ENCODE results near the gene DIS3L. TPM values are rescaled to one million over a fixed set of nuclear protein-coding genes. Genes with fewer than 3 reads are reported as not detected.
"Not testable (repeated sequence)": the region's sequence is repeated elsewhere in the genome, so short reads cannot be mapped to it uniquely, and the experiment has no call there.

The DIS3L gene
- polyA plus RNA-seq, 3 donors = 35.9 to 41.5 (median 39.1) TPM

DNA sequence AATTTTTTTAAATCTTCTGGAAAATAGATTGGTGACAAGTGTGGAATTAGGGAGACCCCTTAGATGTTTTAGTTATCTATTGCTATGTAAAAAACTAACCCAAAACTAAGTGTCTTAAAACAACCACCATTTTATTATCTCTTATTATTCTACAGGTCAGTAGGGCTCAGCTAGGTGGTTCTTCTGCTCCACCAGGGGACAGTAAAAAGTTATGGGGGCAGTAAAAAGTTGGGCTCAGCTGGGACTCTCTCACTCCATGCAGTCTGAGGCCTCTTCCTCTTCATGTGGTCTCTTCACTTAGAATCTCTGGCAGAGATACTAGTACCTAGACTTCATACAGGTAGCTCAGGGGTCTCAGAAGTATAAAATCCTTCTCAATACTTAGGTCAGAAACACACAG, 18.0 kb upstream of the DIS3L start:
- no peak for DNase-seq (ENCODE audit: low read depth in 3 of 3, low spot score in 2 of 3)

DNA sequence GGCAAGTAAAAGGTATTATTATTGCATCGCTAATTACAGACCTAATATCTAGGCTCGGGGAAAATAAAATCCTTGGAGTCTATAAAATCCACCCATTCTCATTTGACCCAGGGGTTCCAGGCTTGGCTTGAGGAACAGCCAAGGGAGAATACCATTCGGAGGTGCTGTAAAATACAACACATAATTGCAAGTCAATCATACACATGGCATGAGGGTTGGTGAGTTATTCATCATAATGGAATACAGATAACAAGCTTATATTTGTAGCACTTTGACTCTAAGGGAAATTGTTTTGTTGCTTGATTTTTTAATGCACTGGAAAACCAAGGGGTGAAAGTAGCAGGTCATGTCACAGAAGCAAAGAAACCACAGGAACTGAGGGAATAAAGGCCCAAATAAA, 16.8 kb upstream of the DIS3L start:
- no peak for DNase-seq (ENCODE audit: low read depth in 3 of 3, low spot score in 2 of 3)

DNA sequence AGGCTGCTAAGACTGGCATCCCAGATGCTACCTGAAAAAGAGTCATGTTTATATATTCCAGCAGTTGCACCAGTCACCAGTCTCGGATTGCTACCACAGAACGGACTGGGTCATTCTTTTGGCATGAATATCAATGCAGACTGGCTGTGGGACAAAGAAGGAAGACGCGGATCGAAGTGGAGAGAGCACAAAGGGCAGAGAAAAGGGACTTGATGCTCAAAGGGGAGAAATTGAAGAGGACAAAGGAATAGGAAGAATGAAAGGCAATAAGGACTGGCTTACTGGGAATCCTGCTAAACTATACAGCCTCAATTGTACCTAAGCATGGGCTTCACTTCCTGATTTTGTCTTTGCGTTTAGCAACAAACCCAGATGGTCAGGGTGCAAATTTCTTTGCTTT, 15.3 kb upstream of the DIS3L start:
- DNase-seq (ENCODE audit: low read depth in 3 of 3, low spot score in 2 of 3) = no peak

DNA sequence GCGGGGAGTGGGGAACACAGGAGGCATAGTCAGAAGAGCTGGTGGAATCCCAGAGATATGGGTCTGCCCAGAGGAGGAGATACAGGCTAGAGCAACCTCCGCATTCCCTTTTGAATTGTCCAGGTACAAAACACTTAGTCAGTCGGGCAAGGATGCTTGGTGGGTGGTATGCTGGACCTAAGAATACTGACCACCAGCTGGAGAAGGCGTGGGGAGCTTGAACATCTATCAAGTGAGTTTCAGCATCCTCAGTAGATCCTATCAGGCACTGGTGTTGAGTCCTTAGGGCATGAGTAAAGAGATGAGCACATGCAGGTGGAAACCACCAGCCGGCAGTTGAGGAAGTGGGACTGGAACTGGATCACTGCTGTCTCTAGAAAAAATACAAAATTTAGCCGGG, 14.7 kb upstream of the DIS3L start:
- DNase-seq (ENCODE audit: low read depth in 3 of 3, low spot score in 2 of 3) = no peak

DNA sequence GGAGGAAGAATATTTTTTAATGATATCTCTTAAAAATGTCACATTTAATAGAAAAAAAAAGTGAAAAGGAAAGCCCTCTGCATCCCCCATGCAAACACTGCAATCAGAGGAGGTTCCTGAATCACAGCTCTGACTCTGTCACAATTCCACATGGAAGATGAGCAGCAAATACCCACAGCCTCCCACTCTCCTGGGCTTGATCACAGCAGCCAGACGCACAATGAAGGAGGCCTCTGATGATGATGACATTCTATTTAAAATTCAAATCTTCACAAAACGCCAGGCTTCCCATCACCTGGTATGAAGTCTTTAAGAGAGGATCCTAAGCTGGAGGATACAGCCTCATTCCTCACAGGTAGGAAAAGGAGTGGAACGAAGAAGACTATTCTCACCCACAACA, 9.1 kb upstream of the DIS3L start:
- no peak for DNase-seq (ENCODE audit: low read depth in 3 of 3, low spot score in 2 of 3)

DNA sequence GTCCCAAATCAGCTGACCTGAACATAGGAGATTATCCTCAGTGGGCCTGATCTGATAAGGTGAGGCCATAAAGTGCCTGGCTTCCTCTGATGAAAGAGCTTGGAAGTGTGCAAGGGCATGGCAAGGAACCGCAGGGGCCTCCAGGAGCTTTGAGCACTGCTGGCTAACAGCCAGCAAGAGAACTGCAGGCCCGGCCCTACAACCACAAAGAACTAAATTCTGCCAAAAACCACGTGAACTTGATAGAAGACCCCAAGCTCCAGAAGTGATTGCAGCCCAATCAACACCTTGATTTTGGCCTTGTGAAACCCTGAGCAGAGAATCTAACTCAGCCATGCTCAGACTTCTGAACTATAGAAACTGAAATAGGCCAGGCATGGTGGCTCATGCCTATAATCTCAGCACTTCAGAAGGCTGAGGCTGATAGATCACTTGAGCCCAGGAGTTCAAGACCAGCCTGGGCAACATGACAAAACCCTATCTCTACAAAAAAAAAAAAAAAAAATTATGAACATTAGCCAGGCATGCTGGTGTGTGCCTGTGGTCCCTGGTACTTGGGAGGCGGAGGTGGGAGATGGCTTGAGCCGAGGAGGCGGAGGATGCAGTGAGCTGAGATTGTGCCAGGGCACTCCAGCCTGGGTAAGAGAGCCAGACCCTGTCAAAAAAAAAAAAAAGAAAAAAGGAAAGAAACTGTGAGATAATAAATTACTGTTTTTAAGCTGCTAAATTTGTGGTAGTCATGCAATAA, 7.7 kb upstream of the DIS3L start:
- no peak for DNase-seq (ENCODE audit: low read depth in 3 of 3, low spot score in 2 of 3)

DNA sequence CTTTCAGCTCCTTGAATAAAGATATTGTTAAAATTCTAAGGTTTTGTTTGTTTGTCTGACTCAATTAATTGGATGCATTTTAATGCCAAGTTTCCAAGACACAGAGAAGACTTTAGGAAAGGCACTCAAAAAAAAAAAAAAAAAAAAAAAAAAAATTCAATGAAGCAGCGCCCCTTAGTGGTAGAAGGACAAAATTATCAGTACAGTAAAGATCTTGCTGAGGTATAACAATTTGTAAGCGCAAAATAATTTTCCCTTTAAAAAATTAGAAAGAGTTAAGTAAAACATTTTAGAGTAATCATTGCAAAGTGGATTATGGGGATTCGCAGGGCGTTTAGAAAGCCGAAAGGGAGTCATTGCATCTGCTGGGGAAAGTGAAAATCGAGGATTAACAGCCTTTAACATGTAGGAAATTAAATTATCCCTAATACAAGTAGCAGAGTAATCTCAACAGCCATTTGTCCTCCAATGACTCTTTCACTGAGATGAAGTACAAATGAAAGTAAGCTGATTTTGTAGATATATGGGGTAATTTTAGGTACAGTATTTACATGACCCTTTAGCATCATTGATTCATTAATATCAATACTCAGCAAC, 5.8 kb upstream of the DIS3L start:
- no peak for DNase-seq (ENCODE audit: low read depth in 3 of 3, low spot score in 2 of 3)

DNA sequence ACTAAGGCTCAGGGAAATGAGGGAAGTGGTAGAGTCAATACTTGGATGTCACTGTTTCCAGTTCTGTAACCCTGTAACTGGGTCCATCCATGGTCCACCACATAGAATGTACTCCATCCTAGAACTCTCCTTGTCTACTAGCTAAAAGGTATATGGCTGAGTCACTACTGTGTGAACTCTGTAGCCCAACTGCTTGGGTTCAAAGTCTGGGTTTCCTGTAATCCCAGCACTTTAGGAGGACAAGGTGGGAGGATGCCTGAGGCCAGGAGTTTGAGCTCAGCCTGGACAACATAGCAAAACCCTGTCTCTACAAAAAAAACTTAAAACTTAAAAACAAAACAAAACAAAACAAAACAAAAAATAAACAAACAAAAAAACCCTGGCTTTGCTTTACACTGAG, 5.3 kb upstream of the DIS3L start:
- no peak for DNase-seq (ENCODE audit: low read depth in 3 of 3, low spot score in 2 of 3)

DNA sequence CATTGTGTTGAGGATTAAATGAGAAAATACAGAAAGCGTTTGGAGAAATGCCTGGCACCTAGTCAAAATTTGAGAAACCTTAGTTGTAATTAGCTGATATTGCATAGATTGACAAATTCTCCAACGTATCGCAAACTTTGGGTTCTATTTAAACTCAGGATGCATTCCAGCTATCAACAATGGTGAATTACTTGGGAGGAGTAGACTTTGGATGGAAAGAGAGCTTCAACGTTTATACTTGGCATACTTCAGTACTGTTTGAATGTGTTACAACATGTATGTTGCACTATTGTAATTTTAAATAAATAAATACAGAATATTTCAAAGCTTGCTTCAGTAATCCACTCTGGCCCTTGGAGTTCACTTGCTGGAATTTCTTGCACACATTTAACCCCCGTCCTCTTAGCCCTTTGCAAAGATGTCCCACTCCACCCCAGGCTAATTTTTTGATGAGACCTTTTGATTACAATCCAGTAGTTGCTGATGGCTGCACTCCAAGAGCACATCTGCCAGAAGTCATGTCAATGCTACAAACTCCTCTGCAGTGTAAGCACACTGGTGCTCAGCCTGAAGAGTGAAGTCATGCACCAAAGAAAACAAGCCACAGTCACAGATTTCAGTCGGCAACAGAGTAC, 4.7 kb upstream of the DIS3L start:
- no peak for DNase-seq (ENCODE audit: low read depth in 3 of 3, low spot score in 2 of 3)

DNA sequence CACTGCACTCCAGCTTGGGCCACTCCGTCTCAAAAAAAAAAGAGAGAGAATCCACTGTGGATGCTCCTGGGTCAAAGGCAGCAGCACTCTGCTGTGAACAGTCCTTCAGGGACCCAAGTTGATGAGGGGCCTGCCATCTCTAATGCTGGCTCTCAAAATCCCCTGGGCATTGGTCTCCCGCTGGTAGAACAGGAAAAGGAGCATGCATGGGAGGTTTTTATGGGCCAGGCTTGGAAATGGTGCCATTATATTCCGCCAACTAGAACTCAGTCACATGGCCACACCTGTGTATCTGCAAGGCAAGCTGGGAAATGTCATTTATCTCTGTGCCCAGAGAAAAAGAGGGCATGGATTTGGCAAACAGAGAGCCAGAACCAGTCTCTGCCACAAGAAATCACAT, 3.4 kb upstream of the DIS3L start:
- no peak for DNase-seq (ENCODE audit: low read depth in 3 of 3, low spot score in 2 of 3)

DNA sequence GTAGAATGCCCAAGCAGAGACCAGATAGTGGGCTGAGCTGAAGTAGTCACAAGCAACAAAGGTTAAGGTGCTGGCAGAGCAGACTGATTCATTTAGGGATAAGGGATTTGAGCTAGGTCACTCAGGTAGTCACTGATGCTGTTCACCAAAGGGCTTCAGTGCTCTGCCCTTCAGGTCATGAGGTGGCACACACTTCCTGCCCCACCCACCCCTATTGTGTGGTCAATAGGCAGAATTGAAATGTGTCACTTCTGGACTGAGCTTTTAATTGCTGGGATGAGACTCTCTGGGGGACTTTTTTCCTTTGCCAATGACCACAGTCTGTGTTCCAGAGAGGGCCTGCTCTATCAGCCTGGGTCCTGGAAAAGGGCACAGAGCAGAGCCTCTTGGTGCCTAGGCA, 2.9 kb upstream of the DIS3L start:
- DNase-seq (ENCODE audit: low read depth in 3 of 3, low spot score in 2 of 3) = no peak

DNA sequence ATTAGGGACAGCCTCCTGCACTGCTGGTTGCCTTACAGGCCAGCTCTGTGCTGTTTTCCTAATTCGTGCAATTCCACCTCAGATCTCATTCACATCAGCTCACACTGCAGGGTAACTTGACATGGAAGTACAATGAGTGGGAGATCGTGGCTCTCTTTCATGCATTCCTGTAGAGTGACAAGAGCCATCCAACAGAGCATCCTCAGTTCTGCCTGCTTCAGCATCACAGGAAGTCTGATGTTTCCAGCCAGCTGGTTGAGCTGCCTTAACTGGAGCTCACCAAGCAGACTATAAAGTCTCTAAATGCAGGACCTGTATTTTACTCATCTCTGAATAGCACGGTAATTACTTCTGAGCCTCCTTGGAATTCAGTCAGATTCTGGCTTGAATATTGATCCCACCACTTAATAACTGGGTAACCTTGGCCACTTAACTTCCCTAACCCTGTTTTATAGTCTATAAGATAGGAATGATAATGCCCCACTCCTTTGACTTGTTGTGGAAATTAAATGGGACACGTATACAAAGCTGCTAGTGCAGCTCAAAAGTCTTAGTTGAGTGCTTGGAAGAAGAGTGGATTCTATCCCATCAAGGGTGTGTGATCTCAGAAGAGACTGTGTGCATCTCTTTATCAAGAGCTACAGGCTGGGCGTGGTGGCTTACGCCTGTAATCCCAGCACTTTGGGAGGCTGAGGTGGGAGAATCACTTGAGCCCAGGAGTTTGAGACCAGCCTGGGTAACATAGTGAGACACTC, 1.4 kb upstream of the DIS3L start:
- DNase-seq (ENCODE audit: low read depth in 3 of 3, low spot score in 2 of 3) = no peak

DNA sequence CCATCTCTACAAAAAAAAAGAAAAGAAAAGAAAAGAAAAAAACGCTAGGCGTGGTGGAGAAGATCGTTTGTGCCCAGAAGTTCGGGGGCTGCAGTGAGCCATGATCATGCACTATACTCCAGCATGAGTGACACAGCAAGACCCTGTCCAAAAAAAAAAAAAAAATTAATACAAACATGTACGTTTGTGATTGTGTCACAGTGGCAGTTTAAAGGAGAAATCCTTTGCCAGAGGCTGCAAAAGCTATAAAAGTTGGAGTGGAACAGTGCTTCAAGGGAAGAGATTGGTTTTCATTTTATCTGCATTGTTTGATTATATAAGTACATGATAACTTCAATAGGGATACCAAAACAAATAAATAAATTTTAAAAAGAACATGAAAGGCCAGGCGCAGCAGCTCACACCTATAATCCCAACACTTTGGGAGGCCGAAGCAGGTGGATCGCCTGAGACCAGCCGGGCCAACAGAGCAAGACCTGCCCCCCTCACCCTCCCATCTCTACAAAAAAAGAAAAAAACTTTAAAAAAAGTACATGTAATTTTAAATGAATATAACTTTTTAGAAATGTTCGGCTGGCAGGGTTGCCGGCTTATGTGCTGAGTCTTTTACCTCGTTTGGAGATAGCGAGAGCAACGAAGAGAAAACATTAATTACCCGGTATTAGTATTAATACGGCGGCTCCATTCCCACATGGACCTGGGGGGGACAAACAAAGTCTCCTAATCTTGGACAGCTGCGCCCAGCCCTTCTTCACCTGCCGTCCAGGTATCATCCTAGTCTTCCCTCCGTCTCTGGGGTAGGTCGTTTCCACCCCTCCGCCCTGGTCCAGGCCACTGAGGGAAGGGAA, 573 bp upstream of the DIS3L start:
- DNase-seq (ENCODE audit: low read depth in 3 of 3, low spot score in 2 of 3) = no peak

DNA sequence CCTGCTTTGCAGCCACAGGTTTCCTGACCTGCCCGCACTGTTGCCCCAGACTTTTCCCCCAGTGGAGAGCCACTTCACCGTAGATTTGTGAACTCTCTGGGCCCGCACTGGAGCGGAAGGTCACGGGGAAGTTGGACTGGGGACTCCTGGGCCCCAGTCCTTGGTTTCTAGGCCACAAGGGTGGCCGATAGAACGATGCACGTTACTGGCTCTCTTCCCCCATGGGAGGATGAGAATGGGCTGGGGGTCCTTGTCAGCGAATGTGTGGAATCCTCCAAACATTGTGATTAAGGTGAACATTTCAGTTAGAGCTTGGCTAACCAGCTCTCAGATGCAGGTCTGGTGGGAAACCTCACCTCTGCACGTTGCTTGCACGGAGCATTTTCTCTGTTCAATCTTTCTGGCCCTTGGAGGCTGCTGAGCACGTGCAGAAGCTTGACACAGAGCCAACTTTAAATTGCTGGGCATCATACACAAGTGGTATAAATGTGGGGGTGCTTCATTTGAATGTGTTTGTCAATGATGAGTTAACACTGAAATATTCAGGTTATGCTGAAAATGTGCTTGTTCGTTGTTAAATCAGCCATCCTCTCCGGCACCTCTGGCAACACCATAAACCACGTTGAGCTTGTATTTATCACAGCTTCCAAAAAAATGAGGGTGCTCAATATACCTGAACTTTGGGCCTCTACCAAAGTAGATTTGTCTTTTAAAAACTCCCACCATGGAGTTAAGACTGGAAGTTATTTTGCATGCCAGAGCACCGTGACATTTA, 976 bp downstream of the DIS3L start:
- peak in 2 of 3 donors; percentile 15 to 18 for DNase-seq (ENCODE audit: low read depth in 3 of 3, low spot score in 2 of 3)

DNA sequence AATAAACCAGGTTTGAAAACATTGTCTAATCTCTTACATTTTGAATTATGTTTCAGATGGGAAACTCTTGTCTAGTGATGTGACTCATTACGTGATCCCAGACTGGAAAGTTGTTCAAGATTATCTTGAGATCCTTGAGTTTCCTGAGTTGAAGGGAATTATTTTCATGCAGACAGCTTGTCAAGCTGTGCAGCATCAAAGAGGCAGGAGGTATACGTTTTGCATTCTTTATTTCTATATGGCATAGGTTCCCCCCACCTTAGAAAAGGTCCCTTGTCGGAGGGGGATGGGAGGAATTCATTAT, 1.5 kb downstream of the DIS3L start:
- DNase-seq (ENCODE audit: low read depth in 3 of 3, low spot score in 2 of 3) = no peak

DNA sequence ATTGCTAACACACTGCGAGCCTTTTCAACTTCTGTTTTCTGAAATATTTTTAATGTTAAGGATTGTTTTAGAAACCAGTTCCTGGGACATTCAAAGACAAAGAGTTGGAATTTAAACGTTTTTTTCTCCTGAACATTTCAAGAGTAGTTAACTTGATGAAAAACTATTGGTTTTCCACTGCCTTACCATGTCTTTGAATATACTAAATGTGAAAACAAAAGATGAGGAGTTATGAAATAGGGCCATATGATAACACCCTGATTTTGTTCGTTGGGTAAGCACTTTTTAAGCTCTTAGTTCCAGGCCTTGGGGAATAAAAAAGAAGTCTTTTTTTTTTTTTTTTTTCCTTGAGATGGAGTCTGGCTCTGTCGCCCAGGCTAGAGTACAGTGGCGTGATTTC, 2.8 kb downstream of the DIS3L start:
- no peak for DNase-seq (ENCODE audit: low read depth in 3 of 3, low spot score in 2 of 3)

DNA sequence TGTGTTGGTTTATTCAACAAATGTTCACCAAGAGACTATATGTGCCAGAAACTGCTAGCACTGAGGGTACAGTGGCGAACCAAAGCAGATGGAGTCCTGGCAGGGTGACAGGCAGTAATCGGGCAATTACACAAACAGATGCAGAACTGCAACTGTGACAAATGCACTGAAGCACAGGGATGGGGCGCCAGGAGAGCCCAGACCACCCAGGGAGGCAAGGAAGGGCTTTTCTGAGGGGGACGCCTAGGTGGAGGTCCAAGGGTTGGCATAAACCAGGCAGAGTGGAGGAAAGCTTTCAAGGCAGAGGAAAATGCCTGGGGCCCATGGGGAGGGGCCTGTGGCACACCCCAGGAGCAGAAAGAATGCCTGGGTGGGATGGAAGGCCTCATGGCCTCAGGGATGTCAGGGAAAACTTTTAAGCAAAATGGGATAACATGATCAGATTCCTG, 5.5 kb downstream of the DIS3L start:
- no peak for DNase-seq (ENCODE audit: low read depth in 3 of 3, low spot score in 2 of 3)

DNA sequence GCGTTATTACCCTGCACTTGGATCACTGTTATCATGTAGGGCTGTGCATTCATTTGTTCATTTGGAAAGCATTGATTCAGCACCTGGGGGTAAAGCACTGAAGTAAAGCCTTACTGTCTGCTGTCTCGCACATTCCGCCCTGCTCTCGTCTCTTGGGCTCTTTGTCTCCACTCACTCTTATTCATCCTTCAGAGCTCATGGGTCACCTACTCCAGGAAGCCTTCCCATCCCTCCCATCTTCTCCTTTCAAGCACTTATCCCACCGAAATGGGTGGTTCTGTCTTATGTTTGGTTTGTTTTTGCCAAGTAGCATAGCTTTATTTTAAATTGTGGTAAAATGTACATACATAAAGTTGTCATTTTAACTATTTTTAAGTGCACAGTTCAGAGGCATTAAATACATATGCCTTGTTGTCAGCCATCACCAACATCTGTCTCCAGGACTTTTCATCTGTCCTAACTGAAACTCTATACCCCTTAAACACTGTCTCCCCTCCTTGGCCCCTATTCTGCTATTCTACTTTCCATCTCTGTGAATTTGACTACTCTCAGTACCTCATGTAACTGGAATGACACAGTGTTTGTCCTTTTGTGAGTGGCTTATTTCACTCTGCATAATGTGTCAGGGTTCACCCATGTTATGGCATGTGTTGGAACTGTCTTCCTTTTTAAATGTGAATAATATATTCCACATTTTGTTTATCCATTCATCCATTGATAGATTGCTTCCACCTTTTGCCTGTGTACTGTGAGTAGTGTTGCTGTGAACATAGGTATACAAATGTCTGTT, 9.3 kb downstream of the DIS3L start:
- no peak for DNase-seq (ENCODE audit: low read depth in 3 of 3, low spot score in 2 of 3)

DNA sequence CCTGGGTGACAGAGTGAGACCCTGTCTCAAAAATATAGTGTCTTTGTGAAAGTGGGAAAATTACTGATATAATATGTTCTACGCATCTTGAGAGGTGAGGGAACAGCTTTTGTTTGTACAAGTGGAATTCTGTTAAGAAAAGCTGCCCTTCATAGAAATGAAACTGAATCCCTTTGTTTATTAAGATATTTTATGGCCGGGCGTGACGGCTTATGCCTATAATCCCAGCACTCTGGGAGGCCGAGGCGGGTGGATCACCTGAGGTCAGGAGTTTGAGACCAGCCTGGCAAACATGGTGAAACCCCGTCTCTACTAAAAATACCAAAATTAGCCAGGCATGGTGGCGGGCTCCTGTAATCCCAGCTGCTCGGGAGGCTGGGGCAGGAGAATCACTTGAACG, 11.1 kb downstream of the DIS3L start:
- not testable (repeated sequence) for DNase-seq (ENCODE audit: low read depth in 3 of 3, low spot score in 2 of 3)
